Cardiac fibroblast (primary cell): ENCODE measurements around the gene COL6A3.
A peak's percentile ranks its signal among the peaks of the same experiment; 100 is the strongest.
"Not testable (repeated sequence)": the region's sequence is repeated elsewhere in the genome, so short reads cannot be mapped to it uniquely, and the experiment has no call there.

ENCODE experiments used
- DNase-seq, 2 donors: peaks; one replicate each; pipeline versions ENCODE4 v3.0.0 to v3.0.0-alpha.2; 2010; ENCODE audit warnings: low read depth in 2 of 2
- H3K4me3 ChIP-seq, 2 donors: replicated peaks in 1 of 2; 1 replicate in 1 of 2; 2 replicates in 1 of 2; pipeline ENCODE4 v1.5.1; 2011; ENCODE audit warnings: low read depth in 2 of 2, low read length in 2 of 2, mild to moderate bottlenecking in 2 of 2, moderate library complexity in 1 of 2
- TF ChIP-seq, protein P1 (sequence below): IDR thresholded peaks from one replicate; pipeline ENCODE4 v1.5.1; 2011; ENCODE audit warnings: low read depth, mild to moderate bottlenecking, low read length, inconsistent platforms

Gene COL6A3

GRCh38 chr2:237361194-237362004 lies 52.6 kb downstream of the COL6A3 start:
- H3K4me3 ChIP-seq: no peak overlapping the region
- TF ChIP-seq, protein P1, sequence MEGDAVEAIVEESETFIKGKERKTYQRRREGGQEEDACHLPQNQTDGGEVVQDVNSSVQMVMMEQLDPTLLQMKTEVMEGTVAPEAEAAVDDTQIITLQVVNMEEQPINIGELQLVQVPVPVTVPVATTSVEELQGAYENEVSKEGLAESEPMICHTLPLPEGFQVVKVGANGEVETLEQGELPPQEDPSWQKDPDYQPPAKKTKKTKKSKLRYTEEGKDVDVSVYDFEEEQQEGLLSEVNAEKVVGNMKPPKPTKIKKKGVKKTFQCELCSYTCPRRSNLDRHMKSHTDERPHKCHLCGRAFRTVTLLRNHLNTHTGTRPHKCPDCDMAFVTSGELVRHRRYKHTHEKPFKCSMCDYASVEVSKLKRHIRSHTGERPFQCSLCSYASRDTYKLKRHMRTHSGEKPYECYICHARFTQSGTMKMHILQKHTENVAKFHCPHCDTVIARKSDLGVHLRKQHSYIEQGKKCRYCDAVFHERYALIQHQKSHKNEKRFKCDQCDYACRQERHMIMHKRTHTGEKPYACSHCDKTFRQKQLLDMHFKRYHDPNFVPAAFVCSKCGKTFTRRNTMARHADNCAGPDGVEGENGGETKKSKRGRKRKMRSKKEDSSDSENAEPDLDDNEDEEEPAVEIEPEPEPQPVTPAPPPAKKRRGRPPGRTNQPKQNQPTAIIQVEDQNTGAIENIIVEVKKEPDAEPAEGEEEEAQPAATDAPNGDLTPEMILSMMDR: no peak
- peak; percentile 51 to 76 for DNase-seq

DNA sequence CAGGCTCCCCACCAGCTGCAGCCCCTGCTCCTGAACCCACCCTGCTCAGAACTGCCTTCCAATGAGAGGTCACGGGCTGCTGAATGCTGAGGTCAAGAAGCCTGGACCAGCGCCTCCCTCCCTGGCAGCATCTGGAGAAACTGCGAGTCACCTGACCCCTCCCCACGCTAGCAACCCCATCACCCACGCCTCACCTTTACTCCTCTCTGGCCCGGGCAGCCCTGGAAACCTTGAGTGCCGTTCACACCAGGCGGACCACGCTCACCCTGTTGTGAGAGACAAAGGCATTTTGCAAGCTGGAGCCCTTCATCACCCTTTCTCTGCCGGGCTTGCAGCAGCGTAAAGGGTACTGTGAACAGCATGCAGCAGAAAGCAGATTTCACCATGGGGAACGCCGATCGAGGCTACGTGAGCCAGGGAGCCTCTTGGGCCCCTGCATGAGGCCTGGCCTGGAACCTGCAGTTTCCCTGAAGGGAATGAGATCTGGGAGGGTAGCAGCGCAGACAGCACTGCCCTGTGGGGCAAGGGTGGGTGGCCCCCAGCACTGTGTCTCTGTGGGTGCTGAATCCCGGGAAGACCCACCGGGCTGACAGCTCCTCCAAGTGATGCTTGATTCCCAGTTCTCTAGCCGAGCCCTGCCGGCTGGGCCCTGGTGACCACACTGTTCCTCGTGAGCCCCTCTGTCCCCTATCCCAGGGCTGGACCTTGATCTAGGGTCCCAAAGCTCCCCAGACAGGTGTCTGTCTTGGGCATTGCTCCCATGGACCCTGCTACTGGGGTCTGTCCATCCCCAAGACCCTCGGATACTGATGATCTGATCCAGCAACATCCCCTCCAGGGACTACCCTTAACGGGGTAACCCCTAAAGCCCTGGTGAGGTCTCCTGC lies 53.8 kb downstream of the COL6A3 start:
- no peak for DNase-seq

GRCh38 chr2:237359518-237359840 lies 54.5 kb downstream of the COL6A3 start:
- no peak for DNase-seq
- TF ChIP-seq, protein P1: no peak
- H3K4me3 ChIP-seq: no peak overlapping the region

More for the DNA sequence above, 53.8 kb downstream of the COL6A3 start:
- TF ChIP-seq, protein P1: no peak
- H3K4me3 ChIP-seq: no peak overlapping the region

- no peak overlapping the region for H3K4me3 ChIP-seq
- TF ChIP-seq, protein P1: no peak
- DNase-seq: no peak
Observed at GRCh38 chr2:237358721-237359517, 55.0 kb downstream of the COL6A3 start.

DNA sequence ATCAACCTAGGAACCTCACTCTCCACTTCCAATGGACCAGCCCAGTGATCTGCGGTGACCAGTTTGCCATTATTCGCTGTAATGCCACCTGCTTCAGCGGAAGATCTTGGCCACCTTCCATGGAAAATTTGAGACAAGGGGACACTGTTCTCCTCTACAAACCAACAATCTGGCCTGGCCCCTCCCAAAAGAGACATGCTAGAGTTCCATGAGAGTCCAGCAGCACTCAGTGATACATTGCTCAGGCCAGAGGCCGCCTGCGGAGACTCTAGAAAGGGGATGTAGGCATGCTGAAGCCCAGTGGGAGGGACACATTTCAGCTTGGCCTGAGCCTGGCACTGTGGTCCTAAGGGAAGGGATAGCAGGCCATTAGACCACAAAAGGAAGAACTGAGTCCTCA lies 58.3 kb downstream of the COL6A3 start:
- TF ChIP-seq, protein P1: no peak
- H3K4me3 ChIP-seq: no peak overlapping the region

DNA sequence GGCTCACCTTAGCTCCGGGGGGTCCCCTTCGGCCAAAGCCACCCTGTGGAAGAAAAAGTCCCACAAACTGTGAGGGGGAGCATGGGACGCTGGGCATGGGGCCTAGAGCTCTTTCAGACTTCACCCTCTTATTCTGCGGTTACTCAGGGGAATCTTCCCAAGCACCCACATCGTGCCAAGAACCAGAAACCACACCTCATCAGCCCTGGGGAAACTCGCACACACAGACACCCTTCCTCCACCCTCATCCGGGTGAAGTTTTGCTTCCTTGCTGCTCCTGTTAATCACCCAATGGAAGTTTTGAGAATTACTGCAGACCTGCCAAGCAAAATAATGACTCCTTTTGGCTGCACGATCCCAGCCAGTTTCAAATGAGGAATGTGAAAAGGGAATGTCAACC lies 59.1 kb downstream of the COL6A3 start:
- H3K4me3 ChIP-seq: no peak overlapping the region
- TF ChIP-seq, protein P1: no peak
- DNase-seq: peak; percentile 70 to 88

More for the DNA sequence above, 58.3 kb downstream of the COL6A3 start:
- no peak for DNase-seq

DNA sequence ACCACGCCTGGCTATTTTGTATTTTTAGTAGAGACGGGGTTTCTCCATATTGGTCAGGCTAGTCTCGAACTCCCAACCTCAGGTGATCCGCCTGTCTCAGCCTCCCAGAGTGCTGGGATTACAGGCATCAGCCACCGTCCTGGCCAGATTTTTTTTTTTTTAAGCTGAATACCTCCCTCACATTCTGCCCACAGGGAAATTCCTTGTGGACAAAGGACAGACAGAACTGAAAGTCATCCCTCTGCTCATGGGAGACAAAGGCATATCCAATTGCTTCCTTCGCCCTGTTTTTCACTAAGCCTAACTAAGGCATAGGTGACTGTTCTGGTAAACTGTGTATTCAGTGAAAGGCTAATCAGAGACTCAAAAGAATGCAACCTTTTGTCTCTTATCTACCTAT lies 59.8 kb downstream of the COL6A3 start:
- H3K4me3 ChIP-seq, DNase-seq: not testable (repeated sequence)
